Astrocyte (in vitro differentiated cells and primary cell): Measurements from ENCODE around the gene CXCR5.

Source experiments
- EZH2 ChIP-seq: IDR thresholded peaks from 2 replicates; pipeline ENCODE4 v1.6.1; 2012; ENCODE audit warnings: mild to moderate bottlenecking, low read length, inconsistent platforms; ENCODE audit not compliant: insufficient read depth
- TF ChIP-seq, protein P1 (sequence below): IDR thresholded peaks from 2 replicates; pipeline ENCODE4 v1.5.1; 2011; ENCODE audit warnings: low read depth, mild to moderate bottlenecking, inconsistent platforms, low read length, moderate library complexity; ENCODE audit not compliant: insufficient read depth

DNA sequence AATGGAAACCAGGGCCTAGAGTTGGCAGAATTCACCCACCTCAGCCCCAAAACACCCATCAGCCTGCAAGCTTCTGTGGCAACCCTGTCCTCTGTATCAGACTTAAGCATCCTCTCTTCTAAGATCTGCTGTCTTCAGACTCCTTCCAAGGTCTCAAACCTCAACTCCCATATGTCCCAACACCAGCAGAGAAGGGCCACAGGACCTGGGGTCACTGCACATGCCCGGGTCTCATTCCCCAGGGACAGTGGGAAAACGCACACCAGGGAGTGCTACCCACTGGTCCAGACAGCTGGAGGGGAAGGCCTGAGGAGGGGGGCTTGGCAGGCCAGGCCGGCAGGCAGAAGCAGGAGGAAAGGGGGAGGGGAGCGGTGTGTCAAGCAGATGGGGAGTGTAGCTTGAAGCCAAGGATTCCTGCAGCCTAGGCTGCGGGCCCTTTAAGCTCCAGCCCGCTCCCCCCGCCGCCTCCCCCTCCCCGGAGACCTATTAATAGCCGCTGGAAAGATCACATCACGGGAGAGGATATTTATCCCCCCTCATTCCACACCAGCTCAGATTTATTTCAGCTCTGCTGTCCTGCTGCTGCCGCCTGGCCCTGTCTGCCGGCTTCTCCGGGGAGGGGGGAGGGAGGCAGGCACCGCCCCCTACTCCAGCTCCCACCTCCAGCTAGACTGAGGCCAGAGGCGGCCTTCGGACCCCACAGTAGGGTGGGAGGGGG, 25.4 kb downstream of the CXCR5 start:
- TF ChIP-seq, protein P1, sequence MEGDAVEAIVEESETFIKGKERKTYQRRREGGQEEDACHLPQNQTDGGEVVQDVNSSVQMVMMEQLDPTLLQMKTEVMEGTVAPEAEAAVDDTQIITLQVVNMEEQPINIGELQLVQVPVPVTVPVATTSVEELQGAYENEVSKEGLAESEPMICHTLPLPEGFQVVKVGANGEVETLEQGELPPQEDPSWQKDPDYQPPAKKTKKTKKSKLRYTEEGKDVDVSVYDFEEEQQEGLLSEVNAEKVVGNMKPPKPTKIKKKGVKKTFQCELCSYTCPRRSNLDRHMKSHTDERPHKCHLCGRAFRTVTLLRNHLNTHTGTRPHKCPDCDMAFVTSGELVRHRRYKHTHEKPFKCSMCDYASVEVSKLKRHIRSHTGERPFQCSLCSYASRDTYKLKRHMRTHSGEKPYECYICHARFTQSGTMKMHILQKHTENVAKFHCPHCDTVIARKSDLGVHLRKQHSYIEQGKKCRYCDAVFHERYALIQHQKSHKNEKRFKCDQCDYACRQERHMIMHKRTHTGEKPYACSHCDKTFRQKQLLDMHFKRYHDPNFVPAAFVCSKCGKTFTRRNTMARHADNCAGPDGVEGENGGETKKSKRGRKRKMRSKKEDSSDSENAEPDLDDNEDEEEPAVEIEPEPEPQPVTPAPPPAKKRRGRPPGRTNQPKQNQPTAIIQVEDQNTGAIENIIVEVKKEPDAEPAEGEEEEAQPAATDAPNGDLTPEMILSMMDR: no peak
- no peak for TF ChIP-seq EZH2
